GM18511 (cell line): ENCODE data around the gene RPL36.
"Not testable (repeated sequence)": the region's sequence is repeated elsewhere in the genome, so short reads cannot be mapped to it uniquely, and the experiment has no call there.

Experiments
- ATAC-seq: cut with Tn5 transposase; IDR thresholded peaks from one replicate; pipeline ENCODE4 v1.9.1; 2021; ENCODE audit warnings: mild to moderate bottlenecking, moderate library complexity; ENCODE audit not compliant: unreplicated experiment

Gene RPL36

GRCh38 chr19:5703819-5704818, 14.0 kb downstream of the RPL36 start:
- no peak for ATAC-seq

- no peak for ATAC-seq
Measured at GRCh38 chr19:5705552-5705951, 15.5 kb downstream of the RPL36 start.

GRCh38 chr19:5706876-5707573, 16.9 kb downstream of the RPL36 start:
- no peak for ATAC-seq

GRCh38 chr19:5707576-5708575, 17.8 kb downstream of the RPL36 start:
- no peak for ATAC-seq

- no peak for ATAC-seq
Measured at GRCh38 chr19:5711025-5711424, 20.9 kb downstream of the RPL36 start.

- ATAC-seq, result no peak
Measured at GRCh38 chr19:5711713-5712161, 21.6 kb downstream of the RPL36 start.

- ATAC-seq, result no peak
Measured at GRCh38 chr19:5713228-5713627, 23.1 kb downstream of the RPL36 start.

- no peak for ATAC-seq
Measured at GRCh38 chr19:5714816-5715215, 24.7 kb downstream of the RPL36 start.

- no peak for ATAC-seq
Measured at GRCh38 chr19:5717215-5717935, 27.3 kb downstream of the RPL36 start.

GRCh38 chr19:5718037-5718578, 28.0 kb downstream of the RPL36 start:
- no peak for ATAC-seq

GRCh38 chr19:5718579-5719273, 28.6 kb downstream of the RPL36 start:
- ATAC-seq, result no peak

- ATAC-seq, result no peak
Measured at GRCh38 chr19:5719274-5719960, 29.3 kb downstream of the RPL36 start.

GRCh38 chr19:5719961-5720790, 30.1 kb downstream of the RPL36 start, which contains the start of the genes CATSPERD and LONP1:
CATSPERD (plus strand) TSS chr19:5720637; CDS start chr19:5720738, 101 bp downstream.
LONP1 (minus strand) TSS chr19:5720146; CDS start chr19:5720132, 14 bp downstream.
- ATAC-seq, result peak; percentile 87

GRCh38 chr19:5727453-5728050, 37.5 kb downstream of the RPL36 start:
- ATAC-seq, result no peak

- not testable (repeated sequence) for ATAC-seq
Measured at GRCh38 chr19:5733172-5733571, 43.1 kb downstream of the RPL36 start.

- no peak for ATAC-seq
Measured at GRCh38 chr19:5738423-5738822, 48.3 kb downstream of the RPL36 start.
